ENCODE data around the gene NBPF1.
A peak's percentile ranks its signal among the peaks of the same experiment; 100 is the strongest.
"Not testable (repeated sequence)": the region's sequence is repeated elsewhere in the genome, so short reads cannot be mapped to it uniquely, and the experiment has no call there.

Gene NBPF1

DNA sequence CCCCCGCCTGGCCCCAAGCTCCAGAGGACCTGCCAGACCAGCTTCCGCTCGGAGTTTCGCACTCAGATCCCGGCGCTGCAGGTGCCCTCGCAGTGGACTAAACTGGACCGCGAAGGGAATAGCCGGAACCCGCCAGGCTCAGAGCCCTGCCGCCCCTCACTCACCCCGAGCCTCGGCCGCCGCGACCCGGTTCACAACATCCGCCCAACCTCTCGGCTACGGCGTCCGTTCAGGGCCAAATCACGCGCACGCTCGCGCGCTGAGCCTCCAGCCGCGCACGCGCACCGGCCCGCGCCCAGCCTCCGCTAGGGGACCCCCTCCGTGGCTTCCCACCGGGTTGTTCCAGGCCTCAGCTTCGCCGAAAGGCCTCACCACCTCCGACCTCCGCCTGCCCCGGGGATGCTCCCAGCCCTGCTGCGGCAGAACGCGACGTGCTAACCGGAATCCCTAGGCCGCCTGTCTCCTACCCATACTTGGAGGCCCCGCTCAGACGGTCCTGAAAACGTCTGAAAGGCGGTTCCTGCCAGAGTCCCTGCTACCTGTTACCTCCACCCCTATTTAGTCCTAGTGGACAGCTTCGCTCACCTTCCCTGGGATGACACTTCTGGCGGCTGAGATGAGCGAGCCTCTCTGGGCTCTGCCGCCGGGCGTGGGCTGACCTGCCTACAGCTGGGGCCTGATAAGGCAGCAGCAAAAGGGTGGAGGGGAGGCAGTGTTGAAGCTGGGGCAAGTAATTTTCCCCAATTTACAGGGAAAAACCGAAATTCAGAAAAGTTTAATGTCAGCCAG, 31.3 kb upstream of the NBPF1 start:
- TF ChIP-seq, protein P1, sequence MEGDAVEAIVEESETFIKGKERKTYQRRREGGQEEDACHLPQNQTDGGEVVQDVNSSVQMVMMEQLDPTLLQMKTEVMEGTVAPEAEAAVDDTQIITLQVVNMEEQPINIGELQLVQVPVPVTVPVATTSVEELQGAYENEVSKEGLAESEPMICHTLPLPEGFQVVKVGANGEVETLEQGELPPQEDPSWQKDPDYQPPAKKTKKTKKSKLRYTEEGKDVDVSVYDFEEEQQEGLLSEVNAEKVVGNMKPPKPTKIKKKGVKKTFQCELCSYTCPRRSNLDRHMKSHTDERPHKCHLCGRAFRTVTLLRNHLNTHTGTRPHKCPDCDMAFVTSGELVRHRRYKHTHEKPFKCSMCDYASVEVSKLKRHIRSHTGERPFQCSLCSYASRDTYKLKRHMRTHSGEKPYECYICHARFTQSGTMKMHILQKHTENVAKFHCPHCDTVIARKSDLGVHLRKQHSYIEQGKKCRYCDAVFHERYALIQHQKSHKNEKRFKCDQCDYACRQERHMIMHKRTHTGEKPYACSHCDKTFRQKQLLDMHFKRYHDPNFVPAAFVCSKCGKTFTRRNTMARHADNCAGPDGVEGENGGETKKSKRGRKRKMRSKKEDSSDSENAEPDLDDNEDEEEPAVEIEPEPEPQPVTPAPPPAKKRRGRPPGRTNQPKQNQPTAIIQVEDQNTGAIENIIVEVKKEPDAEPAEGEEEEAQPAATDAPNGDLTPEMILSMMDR (IDR thresholded peaks at IDR 0.05) = peak; percentile 64
- H3K27ac ChIP-seq = peak overlapping the region; percentile 77

DNA sequence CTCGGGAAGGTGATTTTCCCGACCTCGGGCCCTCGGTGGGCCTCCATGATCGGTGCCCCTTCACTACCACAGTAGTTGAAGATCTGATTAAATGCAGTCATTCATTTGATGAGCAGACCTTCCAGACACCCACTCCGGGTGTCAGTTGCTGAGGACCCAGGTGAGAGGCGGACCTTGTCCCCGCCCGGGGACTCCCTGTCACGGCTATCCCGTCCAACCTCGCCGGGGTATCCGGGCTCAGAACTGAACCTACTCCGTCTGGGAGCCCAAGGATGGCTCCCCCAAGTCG, 30.8 kb upstream of the NBPF1 start:
- H3K27ac ChIP-seq = peak overlapping the region; percentile 77
- TF ChIP-seq, protein P1 (IDR thresholded peaks at IDR 0.05) = no peak
- TF ChIP-seq ZFX (IDR thresholded peaks at IDR 0.05; ENCODE audit: borderline replicate concordance) = no peak

DNA sequence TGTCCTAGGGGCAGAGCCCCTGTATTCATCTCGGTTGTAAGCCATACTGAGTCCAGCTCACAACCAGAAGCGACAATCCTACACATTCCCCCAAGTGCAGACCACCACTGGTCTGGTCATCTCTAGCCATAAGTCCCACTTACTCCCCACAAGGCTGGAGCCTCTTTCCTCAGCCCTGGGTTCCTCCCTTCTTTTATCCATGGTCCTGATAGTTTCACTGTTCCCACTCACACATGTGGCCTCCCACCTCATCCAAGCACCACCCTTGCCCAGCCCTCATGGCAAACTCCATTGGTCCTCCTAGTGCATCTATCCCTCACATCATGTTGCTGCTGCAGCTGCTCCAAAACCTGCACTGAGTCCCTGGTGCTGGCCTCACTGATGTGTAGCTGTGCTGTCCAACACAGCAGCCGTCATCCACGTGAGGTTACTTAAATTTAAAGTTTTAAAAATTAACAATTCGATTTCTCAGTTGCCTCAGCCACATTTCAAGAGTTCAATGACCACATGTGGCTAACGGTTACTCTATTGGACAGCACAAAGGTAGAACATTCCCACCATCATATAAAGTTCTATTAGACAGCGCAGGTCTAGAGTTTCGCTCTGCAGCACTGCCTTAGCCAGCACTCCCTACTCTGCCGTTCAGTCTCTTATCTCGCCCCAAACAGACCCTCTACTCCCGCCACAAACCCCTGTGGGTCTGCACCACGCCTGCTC, 30.3 kb upstream of the NBPF1 start:
- peak overlapping the region; percentile 77 for H3K27ac ChIP-seq

DNA sequence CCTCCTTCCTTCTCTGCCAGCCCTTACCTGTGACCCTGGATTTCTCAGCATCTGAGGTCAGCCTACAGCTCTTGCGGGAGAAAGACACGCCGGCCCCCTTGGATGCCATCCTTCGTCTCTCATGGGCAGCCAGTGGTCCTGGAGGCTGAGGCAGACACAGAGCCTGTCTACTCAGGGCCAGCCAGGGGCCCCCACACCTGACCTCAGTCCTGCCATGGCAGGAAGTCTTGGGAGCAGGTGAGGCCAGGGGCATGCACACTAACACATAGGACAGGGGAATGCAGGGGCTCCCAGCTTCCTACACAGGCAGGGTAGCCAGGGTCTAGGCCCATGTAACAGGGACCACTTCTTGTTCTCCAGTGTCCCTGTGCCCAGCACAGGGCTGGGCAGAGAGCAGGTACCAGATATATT, 29.6 kb upstream of the NBPF1 start:
- not testable (repeated sequence) for H3K27ac ChIP-seq

DNA sequence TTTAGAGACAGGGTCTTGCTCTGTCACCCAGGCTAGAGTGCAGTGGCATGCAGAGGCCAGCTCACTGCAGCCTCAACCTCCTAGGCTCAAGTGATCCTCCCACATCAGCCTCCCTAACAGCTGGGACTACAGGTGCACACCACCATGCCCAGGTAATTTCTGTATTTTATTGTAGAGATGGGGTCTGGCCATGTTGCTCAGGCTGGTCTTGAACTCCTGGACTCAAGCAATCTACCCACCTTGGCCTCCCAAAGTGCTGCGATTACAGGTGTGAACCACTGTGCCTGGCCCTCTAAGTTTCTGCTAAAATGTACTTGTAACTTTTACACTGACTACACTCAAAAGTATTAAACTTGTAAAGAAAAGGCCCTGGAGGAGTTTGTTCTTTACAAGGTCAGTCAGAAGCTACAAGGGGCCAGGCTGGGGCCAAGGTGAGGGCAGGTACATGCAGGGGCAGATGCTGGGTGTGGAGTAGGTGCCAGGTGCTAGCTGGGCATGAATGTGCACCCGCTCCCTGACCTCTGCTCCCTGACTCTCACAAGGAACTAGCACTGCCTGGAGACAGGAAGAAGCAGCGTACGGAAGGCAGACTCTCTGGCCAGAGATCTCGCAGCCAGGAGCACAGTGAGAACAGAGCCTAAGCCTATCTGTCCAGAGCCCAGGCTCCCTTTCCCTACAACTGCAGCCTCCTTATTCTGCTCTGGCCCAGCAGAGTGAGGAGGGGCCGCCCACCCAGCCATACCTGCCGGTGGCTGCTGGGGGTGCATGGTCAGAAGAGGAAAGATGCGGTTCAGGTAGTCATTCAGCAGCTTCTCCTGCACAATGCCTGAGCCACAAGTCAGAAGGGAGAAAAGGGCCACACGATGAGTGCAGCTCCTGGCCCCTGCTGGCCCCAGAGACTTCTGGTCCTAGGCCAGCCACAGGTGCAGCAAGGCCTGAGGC, 28.9 kb upstream of the NBPF1 start:
- not testable (repeated sequence) for H3K27ac ChIP-seq

DNA sequence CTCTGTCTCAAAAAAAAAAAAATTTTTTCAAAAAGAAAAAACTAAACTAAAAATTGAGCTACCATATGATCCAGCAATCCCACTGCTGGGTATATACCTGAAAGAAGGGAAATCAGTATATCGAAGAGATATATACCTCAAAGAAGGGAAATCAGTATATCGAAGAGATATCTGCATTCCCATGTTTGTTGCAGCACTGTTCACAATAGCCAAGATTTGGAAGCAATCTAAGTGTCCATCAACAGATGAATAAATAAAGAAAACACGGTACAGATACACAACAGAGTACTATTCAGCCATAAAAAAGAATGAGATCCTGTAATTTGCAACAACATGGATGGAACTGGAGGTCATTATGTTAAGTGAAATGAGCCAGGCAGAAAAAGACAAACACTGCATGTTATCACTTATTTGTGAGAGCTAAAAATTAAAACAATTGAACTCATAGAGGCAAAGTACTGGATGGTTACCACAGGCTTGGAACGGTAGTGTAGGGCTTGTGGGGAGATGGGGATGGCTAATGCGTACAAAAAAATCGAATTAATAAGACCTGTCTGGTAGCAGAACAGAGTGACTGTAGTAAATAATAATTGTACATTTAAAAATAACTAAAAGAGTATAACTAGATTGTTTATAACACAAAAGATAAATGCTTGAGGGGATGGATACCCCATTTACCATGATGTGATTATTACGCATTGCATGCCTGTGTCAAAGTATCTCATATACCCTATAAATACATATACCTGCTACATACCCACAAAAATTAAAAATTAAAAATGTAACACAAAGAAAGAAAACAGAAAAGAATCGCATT, 28.0 kb upstream of the NBPF1 start:
- H3K27ac ChIP-seq = not testable (repeated sequence)

DNA sequence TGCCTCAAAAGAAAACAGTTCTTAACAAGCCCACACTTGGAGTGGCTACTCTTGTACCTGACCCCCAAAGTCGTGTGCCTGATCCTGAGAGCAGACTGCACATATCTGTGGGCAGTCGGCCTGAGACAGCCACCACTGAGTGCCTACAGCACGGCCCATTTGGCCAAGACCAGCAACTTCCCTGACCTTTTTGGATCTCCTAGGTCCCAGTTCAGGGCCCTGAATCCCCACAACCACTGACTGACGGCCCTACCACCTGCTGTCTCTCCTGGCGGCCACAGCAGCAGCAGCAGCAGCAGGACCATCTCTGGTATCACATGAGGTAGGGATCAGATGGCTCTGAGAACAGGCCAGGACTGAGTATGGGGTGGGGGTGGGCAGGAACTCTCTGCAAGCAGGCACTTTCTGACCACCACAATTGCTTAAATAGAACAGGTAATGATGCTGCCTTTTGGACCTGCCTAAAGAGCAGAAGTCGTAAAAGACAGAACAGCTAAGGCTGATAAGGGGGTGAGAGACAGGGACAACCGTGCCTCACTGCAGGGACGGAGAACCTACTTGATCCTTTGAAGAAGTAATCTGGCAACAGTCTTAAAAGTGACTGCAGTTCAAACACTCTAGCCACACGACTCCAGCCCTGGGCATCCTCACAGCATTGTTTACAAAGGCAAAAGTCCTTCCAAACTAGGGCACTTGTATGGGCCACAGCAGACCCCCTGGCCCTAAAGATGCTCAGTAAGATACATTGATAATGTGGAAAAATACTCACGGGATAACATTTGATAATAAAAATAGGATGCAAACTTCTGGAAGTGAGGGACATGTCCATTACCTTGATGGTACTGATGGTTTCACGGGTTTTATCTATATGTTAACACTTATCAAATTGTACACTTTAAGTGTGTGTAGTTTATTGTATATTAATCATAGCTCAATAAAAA, 26.0 kb upstream of the NBPF1 start:
- not testable (repeated sequence) for H3K27ac ChIP-seq

DNA sequence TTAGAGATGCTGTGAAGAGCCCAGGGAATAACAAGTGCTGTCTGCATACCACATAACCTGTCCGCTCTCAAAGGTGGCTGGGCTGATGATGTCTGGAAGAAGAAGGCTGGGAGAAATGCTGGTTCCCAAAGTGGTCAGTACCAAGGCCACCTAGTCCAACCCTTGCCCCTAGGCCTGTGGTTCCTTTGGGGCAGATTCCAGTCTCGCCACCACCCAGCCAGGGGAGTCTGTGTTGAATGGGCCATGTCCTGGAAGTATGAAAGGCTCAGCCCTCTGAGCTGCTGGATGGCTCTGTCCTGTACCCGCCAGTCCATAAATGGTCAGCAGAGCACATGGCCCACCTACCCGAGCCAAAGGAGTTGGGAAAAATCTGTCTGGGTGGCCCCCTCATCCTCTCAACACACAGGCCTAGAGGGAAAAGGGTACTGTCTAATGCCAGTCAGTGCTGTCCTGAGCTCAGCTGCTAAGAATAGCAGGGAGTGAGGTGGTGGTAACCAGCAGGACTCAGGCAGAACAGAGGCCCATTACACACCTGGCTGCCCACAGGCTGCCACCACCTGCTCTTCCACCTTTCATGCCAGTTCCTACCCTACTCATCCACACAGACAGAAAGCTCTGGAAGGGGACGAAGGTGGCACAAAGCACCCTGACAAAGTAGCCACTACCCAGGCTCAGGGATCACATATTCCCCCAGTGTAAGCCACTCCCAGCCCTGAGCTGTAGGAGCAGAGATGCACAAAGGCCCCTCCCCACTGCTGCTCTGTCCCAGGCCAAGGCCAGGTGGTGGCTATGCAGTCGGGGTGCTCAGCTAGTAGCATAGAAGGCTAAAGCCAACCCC, 24.8 kb upstream of the NBPF1 start:
- not testable (repeated sequence) for H3K27ac ChIP-seq

DNA sequence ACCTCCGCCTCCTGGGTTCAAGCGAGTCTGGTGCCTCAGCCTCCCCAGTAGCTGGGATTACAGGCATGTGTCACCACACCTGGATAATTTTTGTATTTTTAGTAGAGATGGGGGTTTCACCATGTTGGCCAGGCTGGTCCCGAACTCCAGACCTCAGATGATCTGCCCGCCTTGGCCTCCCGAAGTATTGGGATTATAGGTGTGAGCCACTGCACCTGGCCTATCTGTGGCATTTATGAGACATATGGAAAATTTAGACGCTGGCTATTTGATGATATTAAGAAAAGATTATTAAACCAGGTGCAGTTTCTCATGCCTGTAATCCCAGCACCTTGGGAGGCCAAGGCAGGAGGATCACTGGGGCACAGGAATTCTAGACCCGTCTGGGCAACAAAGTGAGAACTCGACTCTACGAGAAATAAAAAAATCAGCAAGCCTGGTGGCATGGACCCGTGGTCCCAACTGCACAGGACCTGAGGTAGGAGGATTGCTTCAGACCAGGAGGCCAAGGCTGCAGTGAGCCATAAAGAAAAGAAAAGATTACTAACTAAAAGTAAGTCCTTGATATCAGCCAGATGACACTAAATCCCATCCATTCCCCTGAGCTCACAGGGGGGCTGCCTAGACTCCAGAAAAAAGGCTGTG, 23.3 kb upstream of the NBPF1 start:
- not testable (repeated sequence) for H3K27ac ChIP-seq

DNA sequence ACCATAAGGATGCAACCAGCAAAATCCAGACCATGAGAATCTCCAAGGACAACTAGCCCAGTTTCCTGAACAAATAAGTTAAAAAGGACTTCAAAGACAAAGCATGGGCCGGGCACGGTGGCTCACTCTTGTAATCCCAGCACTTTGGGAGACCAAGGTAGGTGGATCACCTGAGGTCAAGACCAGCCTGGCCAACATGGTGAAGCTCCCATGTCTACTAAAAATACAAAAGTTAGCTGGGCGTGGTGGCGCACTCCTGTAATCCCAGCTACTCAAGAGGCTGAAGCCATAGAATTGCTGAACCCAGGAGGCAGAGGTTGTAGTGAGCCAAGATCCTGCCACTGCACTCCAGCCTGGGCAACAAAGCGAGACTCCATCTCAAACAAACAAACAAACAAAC, 22.6 kb upstream of the NBPF1 start:
- H3K27ac ChIP-seq = not testable (repeated sequence)

DNA sequence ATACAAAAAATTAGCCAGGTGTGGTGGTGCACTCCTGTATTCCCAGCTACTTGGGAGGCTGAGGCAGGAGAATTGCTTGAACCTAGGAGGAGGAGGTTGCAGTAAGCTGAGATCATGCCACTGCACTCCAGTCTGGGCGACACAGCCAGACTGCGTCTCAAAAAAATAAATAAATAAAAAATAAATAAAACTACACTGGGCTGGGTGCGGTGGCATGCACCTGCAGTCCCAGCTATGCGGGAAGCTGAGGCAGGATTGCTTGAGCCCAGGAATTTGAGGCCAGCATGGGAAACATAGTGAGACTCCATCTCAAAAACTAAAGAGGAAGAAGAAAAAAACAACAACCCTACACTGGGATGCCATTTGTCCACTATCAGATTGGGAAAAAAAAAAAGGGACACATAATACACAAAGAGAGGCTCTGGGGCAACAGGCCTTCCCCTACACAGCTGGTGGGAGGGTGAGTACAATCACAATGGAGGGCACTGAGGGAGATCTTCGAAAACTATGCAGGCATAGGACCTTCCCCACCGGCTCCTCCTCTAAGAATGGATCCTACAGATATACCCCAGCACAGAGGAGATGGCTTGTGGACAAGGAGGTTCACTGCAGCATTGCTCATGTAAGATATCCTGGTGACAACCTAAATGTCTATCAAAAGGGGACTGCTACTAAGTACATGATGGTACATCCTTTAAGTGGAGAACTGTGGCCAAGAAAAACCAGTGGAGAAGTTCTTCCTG, 20.3 kb upstream of the NBPF1 start:
- H3K27ac ChIP-seq = not testable (repeated sequence)

DNA sequence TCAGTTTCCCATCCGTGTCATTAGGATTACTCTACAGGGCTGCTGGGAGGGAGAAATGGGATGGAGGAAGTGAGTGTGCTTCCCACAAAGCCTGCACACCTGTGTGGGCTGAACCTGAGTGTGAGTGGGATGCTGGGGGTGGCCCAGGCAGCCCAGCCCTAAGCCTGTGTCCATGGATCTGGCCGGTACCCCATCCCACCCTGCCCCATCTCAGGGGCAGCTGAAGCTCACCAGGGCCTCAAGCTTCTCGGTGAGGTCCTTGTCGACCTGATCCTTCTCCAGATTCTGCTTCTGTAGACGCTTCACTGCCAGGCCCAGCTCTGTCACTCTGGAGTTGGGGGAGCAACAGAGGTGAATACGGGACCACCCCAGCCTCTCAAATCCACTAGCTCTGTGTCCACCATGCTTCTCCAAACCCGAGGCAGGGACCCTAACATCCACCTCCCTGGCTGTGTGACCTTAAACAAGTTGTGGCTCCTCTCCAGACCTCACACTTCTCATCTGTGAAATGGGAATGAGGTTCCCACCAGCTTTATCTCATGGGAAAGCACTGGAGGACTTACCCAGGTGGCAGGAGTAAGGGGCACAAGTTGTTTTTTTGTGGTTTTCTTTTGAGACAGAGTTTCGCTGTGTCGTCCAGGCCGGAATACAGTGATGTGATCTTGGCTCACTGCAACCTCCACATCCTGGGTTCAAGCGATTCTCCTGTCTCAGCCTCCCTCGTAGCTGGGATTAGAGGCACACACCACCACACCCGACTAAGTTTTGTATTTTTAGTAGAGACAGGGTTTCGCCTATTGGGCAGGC, 18.9 kb upstream of the NBPF1 start:
- not testable (repeated sequence) for H3K27ac ChIP-seq

All from 22Rv1 (cell line).